HuH-7.5 (cell line): ENCODE results near the gene MELK.

Source experiments
- DNase-seq: peaks from one replicate; pipeline ENCODE4 v3.0.0; 2011; ENCODE audit warnings: low spot score

Gene MELK

GRCh38 chr9:36676091-36676490, 103.4 kb downstream of the MELK start:
- no peak for DNase-seq

- no peak for DNase-seq
Measured at GRCh38 chr9:36676778-36677485, 104.2 kb downstream of the MELK start.

GRCh38 chr9:36677611-36678010, 104.9 kb downstream of the MELK start:
- no peak for DNase-seq

- no peak for DNase-seq
Measured at GRCh38 chr9:36679710-36680109, 107.0 kb downstream of the MELK start.

- DNase-seq: no peak
Measured at GRCh38 chr9:36686471-36686870, 113.8 kb downstream of the MELK start.

- no peak for DNase-seq
Measured at GRCh38 chr9:36690412-36691168, 117.9 kb downstream of the MELK start.

- no peak for DNase-seq
Measured at GRCh38 chr9:36691671-36692070, 119.0 kb downstream of the MELK start.

GRCh38 chr9:36698984-36699383, 126.3 kb downstream of the MELK start:
- no peak for DNase-seq

GRCh38 chr9:36704148-36704547, 131.5 kb downstream of the MELK start:
- DNase-seq: no peak

- DNase-seq: no peak
Measured at GRCh38 chr9:36713515-36714490, 141.1 kb downstream of the MELK start.

GRCh38 chr9:36716496-36716895, 143.8 kb downstream of the MELK start:
- DNase-seq: no peak

GRCh38 chr9:36717276-36717675, 144.6 kb downstream of the MELK start:
- DNase-seq: no peak

GRCh38 chr9:36718612-36719011, 145.9 kb downstream of the MELK start:
- no peak for DNase-seq

GRCh38 chr9:36720043-36720442, 147.3 kb downstream of the MELK start:
- DNase-seq: no peak

- DNase-seq: no peak
Measured at GRCh38 chr9:36721846-36722588, 149.3 kb downstream of the MELK start.

- DNase-seq: no peak
Measured at GRCh38 chr9:36725777-36726356, 153.2 kb downstream of the MELK start.
